NCI-H146 treated with DMSO at 0.1 percent for 48 hours (cell line): ENCODE results near the gene USHBP1.

ENCODE experiments used
- DNase-seq: peaks from one replicate; lab custom pipeline; 2025; ENCODE audit not compliant: unreplicated experiment; lab: John Stamatoyannopoulos, UW

Gene USHBP1

DNA sequence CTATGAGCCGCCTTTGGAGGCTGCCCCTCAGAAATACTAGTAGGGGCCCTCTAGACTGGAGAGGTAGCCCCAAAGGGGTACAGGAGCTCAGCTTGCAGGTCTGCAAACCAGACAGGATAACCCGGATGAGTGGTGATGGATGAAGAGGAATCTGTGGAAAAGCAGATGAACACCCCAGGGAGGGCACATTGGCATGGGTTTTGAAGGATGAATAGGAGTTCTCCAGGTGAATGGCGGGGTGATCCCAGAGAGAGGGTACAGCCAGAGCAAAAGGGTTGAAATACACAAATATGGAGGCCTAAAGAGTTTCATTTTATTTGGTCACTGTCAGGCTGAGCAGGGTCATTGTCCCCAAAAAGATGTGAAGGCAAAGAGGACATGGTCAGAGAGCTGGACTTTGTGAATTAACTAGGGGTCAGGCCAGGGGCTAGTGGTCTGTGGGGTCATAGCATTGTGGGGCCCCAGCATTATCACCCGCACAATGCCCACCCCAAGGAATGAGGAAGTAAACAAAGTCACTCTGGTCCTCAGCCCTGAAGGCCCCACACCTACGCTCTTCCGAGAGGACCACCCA lies 23.6 kb downstream of the USHBP1 start:
- no peak for DNase-seq

DNA sequence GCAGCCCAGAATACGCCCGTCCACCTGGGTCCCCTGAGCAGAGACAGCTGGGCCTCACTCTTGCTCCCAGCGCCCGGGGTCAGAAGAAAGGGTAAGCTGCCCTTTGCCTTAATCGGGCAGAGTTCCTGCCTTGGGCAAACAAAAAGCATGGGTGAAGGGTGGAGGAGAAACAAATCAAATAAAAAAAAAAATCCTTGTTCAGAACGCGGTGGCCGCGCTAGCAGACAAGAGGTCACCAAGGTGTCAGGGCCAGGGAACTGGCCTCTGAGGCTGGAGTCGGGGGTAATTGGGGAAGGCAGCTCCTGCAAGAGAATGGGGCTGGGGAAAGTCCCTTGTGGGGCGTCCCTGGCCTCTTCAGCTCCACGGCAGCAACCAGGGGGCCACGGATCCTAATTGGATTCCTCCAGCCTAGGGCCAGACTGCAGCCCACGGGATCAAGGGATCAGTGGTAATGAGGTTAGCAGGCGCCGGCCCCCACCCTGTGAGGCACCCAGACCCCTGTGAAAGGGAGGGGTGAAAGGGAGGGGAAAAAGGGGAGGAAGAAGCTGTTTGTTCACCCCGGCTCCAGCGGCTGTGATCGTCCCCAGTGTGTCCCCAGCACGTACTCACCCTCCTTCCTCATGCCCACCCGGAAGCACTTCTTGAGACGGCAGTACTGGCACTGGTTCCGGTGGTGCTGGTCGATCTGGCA lies 24.3 kb downstream of the USHBP1 start:
- no peak for DNase-seq

DNA sequence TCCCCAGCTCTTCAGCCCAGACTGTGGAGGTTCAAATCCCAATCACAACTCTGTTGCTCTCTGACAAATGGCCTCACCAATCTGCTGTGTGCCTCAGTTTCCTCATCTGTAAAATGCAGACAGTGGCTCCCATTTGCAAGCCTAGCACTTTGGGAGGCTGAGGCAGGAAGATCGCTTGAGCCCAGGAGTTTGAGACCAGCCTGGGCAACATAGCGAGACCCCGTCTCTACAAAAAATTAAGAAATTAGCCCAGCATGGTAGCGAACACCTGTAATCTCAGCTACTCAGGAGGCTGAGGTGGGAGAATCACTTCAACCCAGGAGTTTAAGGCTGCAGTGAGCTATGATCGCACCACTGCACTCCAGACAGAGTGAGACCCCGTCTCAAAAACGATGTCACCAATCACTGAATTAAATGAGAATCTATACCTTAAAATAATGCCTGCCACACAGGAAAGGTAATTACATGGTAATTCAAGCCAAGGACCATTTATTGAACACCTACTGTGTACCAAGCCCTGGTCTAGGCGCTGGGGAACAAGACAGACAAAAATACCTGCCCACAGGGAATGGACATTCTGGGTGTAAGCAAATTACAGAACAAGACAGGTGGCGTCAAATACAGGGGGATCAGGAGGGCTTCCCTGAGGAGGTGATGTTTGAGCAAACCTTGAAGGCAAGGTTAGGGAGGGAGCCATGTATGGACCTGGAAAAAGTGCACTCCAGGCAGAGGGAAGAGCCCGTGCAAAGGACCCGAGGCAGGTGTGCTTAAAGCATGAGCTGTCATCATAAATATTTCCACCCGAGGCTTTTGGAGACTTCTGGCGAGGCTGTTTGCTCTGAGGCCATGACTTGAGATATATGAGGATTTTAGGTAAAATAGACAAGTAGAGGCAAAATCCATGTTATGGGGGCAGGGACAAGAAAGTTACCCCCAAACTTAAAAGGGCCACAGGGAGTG lies 26.5 kb downstream of the USHBP1 start:
- no peak for DNase-seq

DNA sequence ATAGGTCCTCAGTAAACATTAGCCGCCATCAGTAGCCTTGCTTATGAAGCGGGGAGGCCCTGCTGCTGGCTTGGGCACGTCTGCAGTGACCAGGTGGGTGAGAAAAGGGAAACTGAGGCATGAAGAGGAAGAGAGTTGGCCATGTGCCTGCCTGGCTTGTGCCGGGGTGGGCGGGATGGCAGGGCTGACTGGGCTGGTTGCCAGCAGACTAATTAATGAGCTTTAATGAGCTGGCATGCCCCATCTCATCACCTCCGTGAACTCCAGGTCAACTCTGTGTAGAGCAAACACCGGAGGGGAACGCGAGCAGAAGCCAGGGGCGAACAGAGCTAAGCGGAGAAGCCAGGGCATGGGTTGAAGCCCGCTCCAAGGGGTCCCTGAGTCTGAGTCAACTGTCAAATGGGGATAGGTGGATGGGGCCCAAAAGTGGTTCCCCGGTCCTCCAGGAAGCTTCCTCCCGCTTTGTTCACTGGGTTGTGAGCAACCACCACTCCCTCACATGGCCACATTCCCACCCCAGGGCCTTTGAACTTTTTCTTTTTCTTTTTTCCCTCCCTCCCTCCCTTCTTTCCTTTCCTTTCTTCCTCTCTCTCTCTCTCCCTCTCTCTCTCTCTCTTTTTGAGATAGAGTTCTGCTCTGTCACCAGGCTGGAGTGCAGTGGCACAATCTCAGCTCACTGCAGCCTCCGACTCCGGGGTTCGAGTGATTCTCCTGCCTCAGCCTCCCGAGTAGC lies 27.6 kb downstream of the USHBP1 start:
- no peak for DNase-seq

DNA sequence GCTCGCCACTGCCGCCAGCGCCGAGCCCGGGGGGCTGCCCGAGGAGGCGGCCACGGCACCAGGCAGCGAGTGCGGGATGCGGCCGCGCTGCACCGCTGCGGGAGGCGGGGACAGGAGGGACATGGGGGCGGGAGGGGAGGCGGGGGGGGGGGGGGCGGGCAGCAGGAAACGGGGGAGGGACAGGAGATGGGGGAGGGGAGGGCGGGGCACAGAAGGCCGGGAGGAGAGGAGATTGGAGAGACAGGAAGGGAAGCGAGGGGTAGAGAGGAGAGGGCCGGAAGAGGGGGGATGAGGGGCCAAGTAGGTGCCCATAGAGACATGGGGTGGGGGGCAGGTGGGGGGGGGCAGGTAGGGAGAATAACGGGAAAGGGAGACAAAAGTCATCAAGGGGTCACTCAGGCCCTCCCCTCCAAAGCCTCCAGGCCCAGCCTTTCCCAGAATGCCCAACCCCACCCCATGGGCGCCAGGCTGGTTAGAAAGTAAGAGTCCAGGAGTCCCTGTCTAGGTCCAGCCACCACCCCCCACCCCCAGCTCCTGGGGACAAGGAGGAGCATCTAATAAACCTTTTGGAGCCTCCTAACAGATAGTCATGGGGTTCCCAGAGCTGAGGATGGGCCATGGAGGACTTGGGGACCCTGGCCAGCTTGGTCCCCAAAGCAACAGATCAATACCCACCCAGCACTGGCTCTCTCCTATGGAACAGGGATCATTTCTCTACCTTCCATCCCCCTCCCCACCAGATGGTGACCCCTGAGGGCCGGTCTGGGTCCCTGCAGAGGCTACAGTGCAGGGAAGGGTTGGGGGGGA lies 28.4 kb downstream of the USHBP1 start:
- no peak for DNase-seq

DNA sequence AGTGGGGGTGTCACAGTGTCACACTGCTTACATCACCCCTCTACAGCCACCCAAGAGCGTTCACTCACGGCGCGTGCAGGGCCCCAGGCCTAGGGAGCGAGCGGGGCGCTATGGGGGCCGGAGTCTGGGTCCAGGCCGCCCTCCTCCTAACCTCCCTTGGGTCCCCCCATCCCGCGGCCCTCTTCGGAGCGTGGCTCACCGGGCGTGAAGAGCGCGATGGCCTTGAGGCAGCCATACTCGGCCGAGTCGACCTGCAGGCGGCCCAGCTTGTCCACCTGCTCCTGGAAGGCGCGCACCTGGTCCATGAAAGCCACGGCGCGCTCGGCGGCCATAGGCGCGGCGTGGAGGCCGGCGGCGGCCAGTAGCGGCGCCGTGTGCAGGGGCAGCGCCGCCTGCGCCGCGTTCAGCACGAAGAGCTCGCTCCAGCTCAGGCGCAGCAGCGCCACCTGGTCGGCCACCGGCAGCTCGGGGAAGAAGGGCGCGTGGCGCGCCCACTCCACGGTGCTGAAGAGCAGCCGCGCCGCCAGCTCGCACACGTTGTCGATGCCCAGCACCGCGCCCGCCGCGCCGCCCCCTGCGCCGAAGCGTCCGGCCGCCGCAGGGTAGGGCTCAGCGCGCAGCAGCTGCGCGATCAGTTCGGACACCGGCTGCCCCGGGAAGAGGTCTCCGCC lies 29.1 kb downstream of the USHBP1 start:
- DNase-seq: no peak

DNA sequence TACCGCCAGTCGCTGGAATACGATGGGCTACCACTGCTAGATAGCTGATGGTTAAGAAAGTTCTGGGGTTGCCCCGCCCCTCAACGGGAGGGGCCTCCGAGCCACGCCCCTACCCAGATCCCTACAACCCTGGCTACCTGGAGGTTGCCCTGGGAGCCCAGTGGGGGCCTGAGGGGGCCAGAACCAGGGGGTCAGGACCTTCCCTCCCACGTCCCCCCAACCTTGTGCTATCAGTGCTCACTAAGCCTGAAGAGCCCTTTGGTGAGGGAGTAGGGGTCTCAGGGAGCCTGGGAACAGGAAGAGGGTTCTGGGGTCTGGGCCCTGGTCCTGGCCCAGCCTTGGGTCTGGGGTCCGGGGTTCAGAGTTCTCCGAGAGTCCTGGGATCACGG lies 29.6 kb downstream of the USHBP1 start:
- DNase-seq: no peak

DNA sequence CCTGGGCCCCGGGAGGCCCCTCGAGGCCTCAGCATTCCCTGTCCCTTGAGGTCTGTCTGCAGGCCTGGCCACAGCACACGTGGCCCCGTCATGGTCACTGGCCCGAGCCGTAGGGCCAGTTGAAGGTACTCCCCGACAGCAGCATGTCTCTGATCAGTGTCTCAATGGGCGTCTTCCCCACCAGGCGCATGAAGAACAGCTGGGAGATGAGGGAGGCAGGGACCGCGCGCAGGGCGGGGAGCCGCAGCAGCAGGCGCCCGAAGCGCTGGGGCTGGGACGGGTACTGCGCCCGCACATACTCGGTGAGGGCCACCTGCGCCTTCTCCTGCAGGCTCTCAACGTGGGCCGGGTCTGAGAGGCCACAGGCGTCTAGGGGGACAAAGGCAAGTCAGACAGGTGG lies 32.3 kb downstream of the USHBP1 start:
- no peak for DNase-seq

DNA sequence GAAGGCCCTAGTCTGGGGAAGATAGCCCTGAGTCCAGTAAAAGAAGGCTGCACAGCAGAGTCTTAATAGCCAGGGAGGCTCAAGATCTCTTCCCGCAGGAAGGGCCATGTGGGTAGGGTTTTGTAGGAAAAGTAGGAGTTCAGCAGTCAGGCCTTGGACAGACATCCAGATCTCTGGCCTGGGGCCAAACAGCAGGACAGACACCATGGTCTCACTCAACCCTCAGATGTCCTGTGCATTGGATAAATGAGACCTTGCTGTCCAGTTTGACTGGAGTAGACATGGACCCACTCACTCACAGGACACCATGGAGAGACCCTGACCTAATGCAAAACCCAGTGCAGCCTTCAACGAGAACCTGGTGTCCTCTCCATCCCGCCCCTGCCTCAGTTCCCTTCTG lies 34.7 kb downstream of the USHBP1 start:
- DNase-seq: no peak

DNA sequence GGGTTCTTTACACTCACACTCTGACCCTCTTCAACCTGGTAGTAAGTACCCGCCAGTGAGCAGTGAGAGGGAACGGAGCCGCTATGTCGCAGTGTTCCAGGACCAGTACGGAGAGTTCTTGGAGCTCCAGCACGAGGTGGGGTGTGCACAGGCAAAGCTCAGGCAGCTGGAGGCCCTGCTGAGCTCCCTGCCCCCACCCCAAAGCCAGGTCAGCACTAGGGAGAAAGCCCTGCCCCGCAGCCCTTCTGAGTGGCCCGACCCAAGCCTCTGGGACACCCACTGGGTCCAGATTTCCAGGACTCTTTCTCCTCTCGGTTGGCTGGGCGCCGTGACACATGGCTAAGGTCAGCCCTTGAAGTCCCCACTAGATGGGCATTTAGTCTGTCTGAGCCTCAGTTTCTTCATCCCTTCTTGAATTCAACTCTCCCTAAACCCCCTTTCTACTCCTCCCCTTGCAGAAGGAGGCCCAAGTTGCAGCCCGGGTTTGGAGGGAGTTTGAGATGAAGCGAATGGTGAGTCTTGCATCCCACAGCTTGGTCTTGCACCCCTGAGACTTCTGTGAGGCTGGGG lies 36.7 kb downstream of the USHBP1 start:
- no peak for DNase-seq

DNA sequence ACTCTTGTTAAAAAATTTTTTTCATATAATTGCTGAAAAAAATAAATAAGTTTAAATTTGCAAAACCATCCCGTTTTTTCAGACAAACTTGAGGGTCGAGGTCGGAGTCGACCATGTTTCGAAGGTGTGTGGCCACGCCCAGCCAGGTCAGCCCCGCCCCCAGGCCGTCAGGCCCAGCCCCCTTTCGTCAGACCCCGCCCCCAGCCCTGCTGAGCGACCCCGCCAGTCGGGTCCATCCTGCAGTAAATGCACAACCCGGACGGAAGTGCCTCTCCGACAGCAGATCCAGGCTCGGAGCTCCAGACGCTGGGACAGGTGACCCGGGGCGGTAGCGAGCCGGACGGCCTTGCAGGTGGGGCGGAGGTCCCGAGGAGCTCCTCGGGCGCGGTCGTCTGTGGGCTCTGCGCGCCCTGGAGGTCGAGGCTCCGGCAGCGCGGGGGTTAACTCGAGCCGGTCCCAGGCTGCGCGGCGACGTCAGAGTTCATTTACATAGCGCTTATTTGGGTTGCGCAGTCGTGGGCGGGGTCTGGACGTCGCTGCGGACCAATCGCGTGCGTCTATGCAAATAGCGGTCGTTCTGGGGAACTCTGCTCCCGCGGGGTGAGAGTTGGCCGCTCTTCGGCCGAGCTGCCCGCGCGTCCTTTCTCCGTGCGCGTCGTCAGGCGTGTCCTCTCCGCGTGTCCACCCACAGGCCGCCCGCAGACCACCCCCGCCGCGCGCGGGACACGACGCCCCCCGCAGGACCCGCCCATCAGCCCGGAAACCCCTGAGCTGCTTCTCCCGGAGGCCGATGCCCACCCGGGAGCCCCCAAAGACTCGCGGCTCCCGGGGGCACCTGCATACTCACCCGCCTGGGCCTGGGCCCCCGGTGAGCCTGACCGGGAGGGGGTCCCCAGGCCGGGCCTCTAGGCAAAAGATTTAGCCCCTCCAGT lies 38.3 kb downstream of the USHBP1 start, which contains the start of gene OCEL1:
TSS of gene OCEL1 (plus strand) at position 225 of the 932 bp plus-strand sequence. CDS start at position 247, 22 bp downstream.
- peak; percentile 98 for DNase-seq

DNA sequence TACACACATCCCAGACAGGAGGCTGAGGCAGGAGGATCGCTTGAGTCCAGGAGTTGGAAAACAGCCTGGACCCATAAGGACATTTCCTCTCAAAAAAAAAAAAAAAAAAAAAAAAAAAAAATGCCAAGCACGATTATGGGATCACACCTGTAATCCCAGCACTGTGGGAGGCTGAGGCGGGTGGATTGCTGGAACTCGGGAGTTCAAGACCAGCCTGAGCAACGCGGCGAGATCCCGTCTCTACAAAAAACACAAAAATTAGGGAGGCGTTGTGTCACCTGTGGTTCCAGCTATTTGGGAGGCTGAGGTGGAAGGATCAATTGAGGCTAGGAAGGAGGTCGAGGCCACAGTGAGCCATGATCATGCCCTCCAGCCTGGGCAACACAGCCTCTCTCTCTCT lies 39.5 kb downstream of the USHBP1 start:
- no peak for DNase-seq

DNA sequence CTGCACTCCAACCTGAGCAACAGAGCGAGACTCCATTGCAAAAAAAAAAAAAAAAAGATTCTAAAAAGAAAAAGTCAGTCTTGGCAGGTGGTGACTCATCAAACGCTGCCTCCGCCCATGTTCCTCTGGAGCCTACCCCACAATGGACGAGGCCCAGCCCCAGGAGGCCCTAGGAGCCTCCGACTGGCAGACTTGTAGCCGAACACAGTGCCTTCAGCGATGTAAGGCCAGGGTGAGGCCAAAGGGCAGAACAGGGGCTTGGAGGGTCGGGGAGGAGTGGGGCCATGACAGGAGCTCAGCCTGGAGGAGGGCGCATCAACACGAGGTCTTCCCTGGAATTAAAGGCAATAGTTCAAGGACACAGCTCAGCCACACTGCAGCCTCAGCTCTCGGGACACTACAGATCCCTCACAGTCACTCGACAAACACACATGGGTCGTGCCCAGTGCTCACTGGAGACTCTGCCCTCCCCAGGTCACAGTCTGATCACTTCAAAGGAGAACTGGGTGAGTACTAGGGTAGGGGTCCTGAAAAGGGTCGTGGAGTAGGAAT lies 44.3 kb downstream of the USHBP1 start:
- DNase-seq: no peak

DNA sequence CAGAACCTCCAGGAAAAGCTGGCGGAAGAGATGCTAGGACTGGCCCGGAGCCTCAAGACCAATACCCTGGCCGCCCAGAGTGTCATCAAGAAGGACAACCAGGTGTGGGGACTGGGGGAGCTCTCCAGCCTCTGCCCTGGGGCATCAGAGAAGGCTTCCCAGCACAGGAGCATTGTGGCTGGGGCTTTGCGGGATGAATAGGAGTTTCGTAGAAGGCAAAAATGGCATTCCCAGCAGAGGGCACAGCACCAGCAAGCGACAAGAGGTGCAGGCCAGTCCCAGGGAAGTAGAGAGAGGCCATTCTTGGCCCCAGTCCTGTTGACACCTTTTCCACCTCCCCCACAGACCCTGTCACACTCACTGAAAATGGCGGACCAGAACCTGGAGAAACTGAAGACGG lies 45.3 kb downstream of the USHBP1 start:
- DNase-seq: no peak

DNA sequence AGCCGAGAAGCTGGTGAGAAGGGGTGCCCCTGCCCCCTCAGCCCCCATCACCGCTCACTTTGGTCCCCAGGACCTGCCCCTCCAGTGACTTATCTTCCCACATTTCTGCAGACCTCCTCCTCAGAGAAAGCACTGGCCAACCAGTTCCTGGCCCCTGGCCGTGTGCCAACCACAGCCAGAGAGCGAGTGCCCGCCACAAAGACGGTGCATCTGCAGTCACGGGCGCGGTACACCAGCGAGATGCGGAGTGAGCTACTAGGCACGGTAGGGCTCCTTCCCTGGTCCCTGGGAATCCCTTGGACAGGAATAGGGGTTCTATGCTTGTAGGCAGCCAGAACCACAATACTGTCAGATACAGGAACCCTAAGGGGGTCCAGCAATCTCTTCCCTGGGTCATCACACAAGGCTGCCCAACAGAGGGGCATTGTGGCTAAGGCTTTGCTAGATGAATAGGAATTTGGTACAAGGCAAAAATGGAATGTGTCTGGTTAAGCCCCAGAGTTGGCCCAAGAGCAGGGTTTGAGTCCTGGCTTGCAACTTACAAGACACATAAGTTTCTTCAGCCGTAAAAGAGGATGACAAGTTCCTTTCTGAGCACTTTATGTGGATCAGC lies 48.4 kb downstream of the USHBP1 start:
- DNase-seq: no peak

DNA sequence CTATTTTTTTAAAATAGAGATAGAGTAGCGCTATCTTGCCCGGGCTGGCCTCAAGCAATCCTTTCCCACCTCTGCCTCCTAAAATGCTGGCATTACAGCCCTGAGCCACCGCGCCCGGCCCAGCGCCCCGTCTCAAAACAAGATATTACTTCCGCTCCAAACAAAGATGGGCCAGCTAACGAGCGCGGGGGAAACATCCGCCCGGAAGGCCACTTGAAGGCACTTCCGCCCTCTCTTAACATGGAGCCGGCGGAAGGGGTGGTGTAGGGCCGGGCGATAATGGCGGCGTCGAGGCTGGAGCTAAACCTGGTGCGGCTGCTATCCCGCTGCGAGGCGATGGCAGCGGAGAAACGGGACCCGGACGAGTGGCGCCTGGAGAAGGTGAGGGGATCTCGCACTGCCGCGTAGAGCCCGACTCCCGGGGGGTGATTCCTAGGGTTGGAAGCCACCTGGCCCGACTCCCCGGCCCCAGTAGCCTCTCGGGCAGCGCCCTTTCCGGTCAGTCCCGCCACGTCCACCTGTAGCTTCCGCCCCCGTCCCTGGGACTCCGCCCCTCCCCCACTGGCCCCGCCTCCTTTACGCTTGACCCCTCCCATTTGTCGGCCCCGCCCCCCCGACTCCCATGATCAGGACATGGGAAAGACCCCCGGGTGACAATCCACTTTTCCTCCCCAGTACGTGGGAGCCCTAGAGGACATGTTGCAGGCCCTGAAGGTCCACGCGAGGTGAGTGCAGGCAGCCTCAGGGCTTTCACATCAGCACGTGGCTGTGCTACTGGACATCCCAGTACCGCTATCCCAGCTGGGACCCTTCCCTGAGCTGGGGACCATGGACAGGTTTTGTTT lies 49.2 kb downstream of the USHBP1 start, which contains the start of gene USE1:
TSS of gene USE1 (plus strand) at position 231 of the 845 bp plus-strand sequence. CDS start at position 280, 49 bp downstream.
- DNase-seq: peak; percentile 91
